Thoracic aorta (tissue), 2 donors: ENCODE measurements around the gene NPR1. TPM values are rescaled to one million over a fixed set of nuclear protein-coding genes. Genes with fewer than 3 reads are reported as not detected.
A peak's percentile ranks its signal among the peaks of the same experiment; 100 is the strongest.

ENCODE experiments used
- ATAC-seq: fragments of 150-250 bp; one replicate; pipeline ENCODE4 v1.8.0; 2017; ENCODE audit warnings: low read depth; ENCODE audit not compliant: insufficient number of reproducible peaks, low FRiP score
- DNase-seq: peaks from one replicate; pipeline ENCODE4 v3.0.0-alpha.2; 2020; ENCODE audit warnings: low spot score
- H3K27ac ChIP-seq, 2 donors: fragments of 200-600 bp; sonication (generic); 1 replicate in 1 of 2; 2 replicates in 1 of 2; pipeline ENCODE4 v1.5.1; 2016; ENCODE audit warnings: mild to moderate bottlenecking in 2 of 2, moderate library complexity in 2 of 2
- H3K27me3 ChIP-seq: fragments of 200-600 bp; sonication (generic); replicated peaks from 2 replicates; pipeline ENCODE4 v1.6.0; 2016; ENCODE audit warnings: mild to moderate bottlenecking; ENCODE audit not compliant: insufficient read depth
- H3K36me3 ChIP-seq: fragments of 200-600 bp; sonication (generic); one replicate; pipeline ENCODE4 v1.5.1; 2016
- H3K4me1 ChIP-seq, 2 donors: fragments of 200-600 bp; sonication (generic); 1 replicate in 1 of 2; 2 replicates in 1 of 2; pipeline versions ENCODE4 v1.5.1 to v1.6.0; 2016; ENCODE audit warnings: low read depth in 2 of 2, mild to moderate bottlenecking in 1 of 2; ENCODE audit not compliant: control insufficient read depth in 1 of 2
- H3K4me3 ChIP-seq: fragments of 200-600 bp; sonication (generic); 2 replicates; pipeline ENCODE4 v1.5.1; 2016; ENCODE audit warnings: mild to moderate bottlenecking
- H3K9me3 ChIP-seq: fragments of 200-600 bp; sonication (generic); 2 replicates; pipeline ENCODE4 v1.5.1; 2016
- CTCF ChIP-seq: fragments of 200-600 bp; sonication (generic); IDR thresholded peaks from one replicate; pipeline ENCODE4 v1.5.1; 2019; ENCODE audit warnings: antibody characterized with exemption
- total RNA-seq, 2 donors: library from RNA; depleted of rRNA; stranded (reverse); fragments of >200 nt; gene quantifications; one replicate each; pipeline versions ENCODE4 v1.1.0 to v1.2.3, GENCODE V29; 2016

Gene NPR1
- total RNA-seq, 2 donors from 2014 or later, result 279 to 293 TPM

- peaks cover 5 to 38% of the 10 kb centered on the region in 2 donors for H3K4me1 ChIP-seq
- TF ChIP-seq CTCF, result no peak
- H3K4me3 ChIP-seq, result no peak overlapping the region
- H3K36me3 ChIP-seq, result peaks cover 63% of the 10 kb centered on the region
- H3K27me3 ChIP-seq, result no peaks in the 10 kb centered on the region
- H3K9me3 ChIP-seq, result no peaks in the 10 kb centered on the region
- H3K27ac ChIP-seq, result peak overlapping the region; percentile 1 to 74
- ATAC-seq (no peak), DNase-seq (no peak)
These were observed 6.4 kb downstream of the NPR1 start for GRCh38 chr1:153684892-153685291.

- Histone ChIP-seq H3K4me1 (peaks cover 5 to 33% of the 10 kb centered on the region in 2 donors), H3K4me3 (no peak overlapping the region), H3K9me3 (no peaks in the 10 kb centered on the region), H3K27me3 (no peaks in the 10 kb centered on the region), H3K36me3 (peaks cover 68% of the 10 kb centered on the region), H3K27ac (peak overlapping the region; percentile 1 to 74)
- DNase-seq, result no peak
- TF ChIP-seq CTCF, result no peak
- no peak for ATAC-seq
These were observed 7.3 kb downstream of the NPR1 start for GRCh38 chr1:153685544-153686340.

GRCh38 chr1:153687346-153688125 lies 9.0 kb downstream of the NPR1 start:
- Histone ChIP-seq H3K27ac (peak overlapping the region; percentile 5 to 28), H3K4me1 (peaks cover 5 to 20% of the 10 kb centered on the region in 2 donors), H3K36me3 (peaks cover 70% of the 10 kb centered on the region), H3K27me3 (no peaks in the 10 kb centered on the region), H3K9me3 (no peaks in the 10 kb centered on the region), H3K4me3 (no peak overlapping the region)
- no peak for TF ChIP-seq CTCF
- DNase-seq (no peak), ATAC-seq (no peak)

GRCh38 chr1:153688276-153688675 lies 9.8 kb downstream of the NPR1 start:
- H3K36me3 ChIP-seq, result peaks cover 72% of the 10 kb centered on the region
- no peak for ATAC-seq

More at GRCh38 chr1:153688276-153688675, 9.8 kb downstream of the NPR1 start:
- Histone ChIP-seq H3K27ac (peak overlapping the region in 1 of 2 donors; percentile 37), H3K9me3 (no peaks in the 10 kb centered on the region), H3K4me3 (no peak overlapping the region), H3K4me1 (peaks cover 5 to 13% of the 10 kb centered on the region in 2 donors), H3K27me3 (no peaks in the 10 kb centered on the region)
- no peak for TF ChIP-seq CTCF
- DNase-seq, result no peak
